Mucosa of gallbladder (tissue), 1 donor: Measurements from ENCODE around the gene CACNB1. TPM values are rescaled to one million over a fixed set of nuclear protein-coding genes. Genes with fewer than 3 reads are reported as not detected.

ENCODE experiments used
- DNase-seq: peaks from one replicate; pipeline ENCODE4 v3.0.0-alpha.2; 2020; ENCODE audit warnings: low spot score
- total RNA-seq: library from RNA; stranded (reverse); gene quantifications from one replicate; pipeline ENCODE4 v1.2.1, GENCODE V29; 2021
- donor health status: DM: no; HTN: no; CAD: no.

Gene CACNB1
- total RNA-seq, 1 donor from 2014 or later = 6.4 TPM

DNA sequence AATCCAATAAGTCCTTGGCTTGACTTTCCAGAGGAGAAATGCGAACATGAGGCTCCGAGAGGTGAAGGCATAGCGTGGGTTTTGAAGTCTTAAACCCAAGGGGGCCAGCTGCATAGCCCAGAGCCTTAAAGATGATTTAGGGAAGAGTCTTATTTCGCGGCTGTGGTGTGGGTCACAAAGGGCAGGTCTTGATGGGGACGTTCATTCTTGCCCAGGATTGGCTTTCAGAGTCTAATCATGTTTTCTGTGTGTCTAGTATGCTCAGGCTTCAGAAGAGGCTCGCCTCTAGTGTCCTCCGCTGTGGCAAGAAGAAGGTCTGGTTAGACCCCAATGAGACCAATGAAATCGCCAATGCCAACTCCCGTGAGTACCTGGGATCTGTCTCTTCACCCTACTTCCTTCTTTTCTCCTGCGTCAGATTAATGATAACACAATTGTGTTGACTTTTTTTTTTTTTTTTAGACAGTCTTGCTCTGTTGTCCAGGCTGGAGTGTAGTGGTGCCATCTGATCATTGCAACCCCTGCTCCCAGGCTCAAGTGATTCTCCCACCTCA lies 3.6 kb upstream of the CACNB1 start:
- no peak for DNase-seq

DNA sequence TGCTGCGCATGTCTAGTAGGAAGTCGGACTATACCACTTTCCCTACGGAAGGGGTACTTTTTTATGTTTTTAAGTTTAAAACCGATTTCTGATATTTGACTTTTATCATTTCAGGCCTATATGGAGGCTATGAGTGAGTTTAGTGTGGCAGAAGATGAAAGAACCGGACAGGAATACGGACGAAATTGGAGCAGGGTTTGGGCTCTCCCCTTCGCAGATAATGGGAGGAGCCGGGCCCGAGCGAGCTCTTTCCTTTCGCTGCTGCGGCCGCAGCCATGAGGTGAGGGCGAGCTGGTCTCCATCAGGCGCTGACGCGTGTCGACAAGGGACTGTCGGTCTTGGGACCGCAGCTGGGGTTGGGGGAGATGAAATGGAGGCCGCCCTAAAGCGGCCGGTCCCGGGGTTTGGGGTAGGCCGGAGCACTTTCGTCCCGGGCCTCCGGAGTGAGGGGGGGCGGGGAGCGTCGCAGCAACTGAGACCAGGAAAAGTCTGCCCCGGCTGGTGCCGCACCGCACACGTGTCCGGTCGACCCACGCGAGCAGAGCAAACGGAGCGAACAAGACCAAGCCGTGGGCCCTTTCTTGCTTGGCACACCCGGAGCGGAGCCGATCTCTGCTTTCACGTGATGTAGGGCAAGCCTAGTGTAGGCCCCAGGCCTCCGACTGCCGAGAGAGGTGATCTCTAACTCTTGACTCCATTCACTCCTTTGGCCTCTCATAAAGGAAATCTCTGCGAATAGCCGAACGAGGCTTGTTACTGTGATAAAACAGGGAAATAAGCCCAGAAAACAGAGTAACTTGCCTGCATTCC lies 2.8 kb upstream of the CACNB1 start, which contains the start of gene RPL19:
TSS of gene RPL19 (plus strand) at position 214 of the 810 bp plus-strand sequence. CDS start at position 276, 62 bp downstream.
- peak; percentile 72 for DNase-seq

GRCh38 chr17:39199820-39200069 lies 2.3 kb upstream of the CACNB1 start:
- peak; percentile 93 for DNase-seq

GRCh38 chr17:39198186-39198566 lies 707 bp upstream of the CACNB1 start:
- DNase-seq = no peak

DNA sequence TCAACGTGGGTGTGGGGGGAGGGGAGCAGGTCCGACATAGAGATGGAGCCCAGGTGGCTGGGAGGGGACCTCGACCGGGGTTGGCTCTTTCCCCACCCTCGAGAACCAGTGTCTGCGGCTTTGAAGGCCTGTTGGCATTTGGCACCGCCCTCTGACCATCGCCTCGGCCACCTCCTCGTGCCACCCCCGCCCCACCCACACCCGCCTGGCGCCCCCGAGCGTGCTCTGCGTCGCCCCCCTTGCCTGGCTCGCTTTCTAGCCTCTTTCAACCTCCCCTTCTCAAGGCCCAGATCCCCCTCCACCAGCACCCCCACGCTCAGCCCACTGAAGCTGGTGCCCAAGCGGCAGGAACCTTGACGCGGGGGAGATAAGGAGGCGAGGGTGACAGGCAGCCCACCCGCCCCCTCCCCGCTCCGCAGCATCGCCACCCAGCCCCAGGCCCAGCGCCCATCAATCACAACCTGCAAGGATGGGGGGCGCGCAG lies 619 bp downstream of the CACNB1 start:
- no peak for DNase-seq

DNA sequence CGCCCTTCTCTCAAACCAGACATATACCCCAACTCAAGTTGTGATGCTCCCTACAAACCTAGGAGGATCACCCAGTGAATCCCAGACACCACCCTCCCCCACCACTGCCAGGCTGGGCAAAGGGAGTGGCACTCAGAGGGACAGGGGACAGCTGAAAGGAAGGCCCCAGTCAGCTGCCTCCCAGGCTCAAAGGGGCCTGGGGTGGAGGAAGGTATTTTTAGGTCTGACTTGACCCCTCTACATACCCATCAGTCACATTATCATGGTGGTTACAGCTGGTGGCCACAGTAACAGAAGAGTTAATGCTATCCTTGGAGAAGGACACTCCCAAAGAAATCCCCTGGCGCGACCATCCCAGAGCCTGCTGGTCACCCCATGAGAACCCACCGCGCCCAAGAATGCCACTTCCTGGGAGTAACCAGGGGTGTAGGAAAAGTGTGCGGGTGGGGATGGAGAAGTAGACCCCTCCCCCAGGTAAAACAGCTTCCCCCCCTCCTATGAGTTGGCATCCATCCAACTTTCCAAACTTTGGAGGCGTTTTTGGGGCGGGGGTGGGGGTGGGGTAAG lies 1.1 kb downstream of the CACNB1 start:
- no peak for DNase-seq

DNA sequence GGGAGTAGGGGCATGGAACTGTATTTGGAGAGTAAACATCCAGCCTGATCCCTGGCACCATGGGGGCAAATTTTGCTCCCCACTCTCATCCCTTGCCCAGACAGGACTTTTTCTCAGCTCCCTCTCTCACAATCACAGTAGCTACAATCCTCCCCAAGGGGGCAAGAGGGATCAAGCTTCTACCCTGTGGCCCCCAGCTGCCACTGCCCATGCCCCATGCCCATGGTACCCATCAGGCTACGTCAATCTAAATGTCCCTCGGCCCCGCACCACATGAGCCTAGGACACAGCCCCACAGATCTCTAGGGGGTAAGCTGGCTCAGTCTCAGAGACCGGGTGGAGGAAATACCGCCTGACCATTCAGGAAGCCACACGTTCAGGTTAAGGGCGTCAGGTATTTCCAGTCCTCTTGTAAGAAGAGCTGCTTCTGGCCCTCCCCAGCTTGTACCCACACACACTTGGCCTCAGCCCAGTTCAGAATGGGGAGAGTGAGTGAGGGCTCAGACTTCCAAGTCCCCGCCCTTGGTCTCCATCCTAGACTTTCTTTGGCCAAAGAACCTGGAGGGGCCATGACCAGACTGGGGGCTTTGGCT lies 1.8 kb downstream of the CACNB1 start:
- DNase-seq = no peak

DNA sequence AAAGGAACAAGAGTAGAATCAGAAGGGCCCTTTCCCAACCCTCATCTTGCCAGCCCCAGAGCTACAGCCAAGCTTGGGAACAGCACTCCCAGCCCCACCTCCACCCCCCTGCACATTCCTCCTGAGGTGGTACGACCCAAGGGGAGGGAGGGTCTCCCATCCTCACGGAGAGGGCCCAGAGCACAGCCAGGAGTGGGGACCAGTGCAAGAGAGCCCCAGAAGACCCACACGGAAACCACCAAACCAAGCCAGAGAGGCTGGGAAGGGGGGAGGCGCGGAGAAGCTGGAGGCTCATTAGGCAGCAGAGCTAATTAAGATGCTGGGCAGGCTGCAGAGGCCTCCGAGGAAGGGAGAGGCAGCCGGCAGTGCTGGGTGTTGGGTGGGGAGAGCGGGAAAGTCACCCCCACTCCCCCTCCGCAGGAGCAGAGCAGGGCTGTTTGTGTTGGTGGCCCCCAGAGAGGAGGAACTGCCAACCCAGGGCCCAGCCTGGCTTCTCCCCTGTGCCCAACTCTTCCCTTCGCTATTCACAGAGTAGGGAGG lies 2.4 kb downstream of the CACNB1 start:
- DNase-seq = no peak

- DNase-seq = no peak
Observed at GRCh38 chr17:39194089-39194984, 3.1 kb downstream of the CACNB1 start.

GRCh38 chr17:39193346-39193745 lies 4.1 kb downstream of the CACNB1 start:
- DNase-seq = no peak

- DNase-seq = no peak
Observed at GRCh38 chr17:39192901-39193300, 4.6 kb downstream of the CACNB1 start.

GRCh38 chr17:39191750-39192510 lies 5.5 kb downstream of the CACNB1 start:
- DNase-seq = no peak

GRCh38 chr17:39187152-39187830 lies 10.2 kb downstream of the CACNB1 start:
- DNase-seq = no peak

- no peak for DNase-seq
Observed at GRCh38 chr17:39186481-39187002, 10.9 kb downstream of the CACNB1 start.

DNA sequence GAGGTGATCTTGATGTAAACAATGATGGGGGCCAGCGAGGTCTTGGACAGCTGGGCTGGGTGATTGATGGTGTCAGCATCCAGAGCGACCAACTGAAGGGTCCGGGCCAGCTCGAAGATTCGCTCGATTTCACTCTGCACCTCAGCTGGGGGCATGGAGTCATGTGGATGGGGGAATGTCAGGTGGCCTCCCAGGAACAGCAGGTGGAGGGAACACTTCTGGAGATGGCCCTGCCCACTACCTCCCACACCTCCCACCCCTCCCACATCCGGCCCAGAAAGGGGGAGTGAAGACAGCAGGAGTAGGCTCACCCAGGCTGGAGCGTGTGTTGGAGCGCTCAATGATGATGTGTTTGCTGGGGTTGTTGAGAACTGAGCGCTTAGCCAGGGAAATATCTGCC lies 13.7 kb downstream of the CACNB1 start:
- DNase-seq = no peak

GRCh38 chr17:39183045-39183444 lies 14.4 kb downstream of the CACNB1 start:
- no peak for DNase-seq

DNA sequence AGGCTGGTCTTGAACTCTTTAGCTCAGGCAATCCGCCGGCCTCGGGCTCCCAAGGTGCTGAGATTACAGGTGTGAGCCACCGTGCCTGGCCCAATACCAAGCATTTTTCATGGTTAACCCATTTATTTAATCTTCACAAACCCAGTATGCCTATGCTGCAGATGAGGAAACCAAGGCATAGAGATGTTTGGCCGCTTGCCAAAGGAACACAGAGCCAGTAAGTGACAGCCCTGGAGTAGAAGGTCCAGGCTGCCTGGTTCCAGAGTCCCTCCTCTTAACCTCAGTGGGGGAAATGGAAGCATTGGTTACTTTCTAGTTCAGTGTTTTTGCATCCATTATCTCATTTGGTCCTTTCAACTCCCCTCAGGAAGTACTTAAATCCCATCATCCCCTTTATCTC lies 16.2 kb downstream of the CACNB1 start:
- DNase-seq = no peak

DNA sequence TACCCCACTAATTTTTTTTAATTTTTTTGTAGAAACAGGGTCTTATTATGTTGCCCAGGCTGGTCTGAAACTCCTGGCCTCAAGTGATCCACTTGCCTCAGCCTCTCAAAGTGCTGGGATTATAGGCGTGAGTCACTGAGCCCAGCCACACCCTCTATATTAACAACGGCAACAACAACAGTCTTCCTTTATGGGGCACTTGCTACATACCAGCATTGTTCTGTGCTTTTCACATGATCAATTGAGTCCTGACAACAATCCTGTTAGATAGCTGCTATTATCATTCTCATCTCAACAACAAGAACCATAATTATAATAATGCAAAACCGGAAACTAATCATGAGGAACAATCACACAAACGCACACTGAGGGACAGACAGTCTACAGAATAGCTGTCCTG lies 18.9 kb downstream of the CACNB1 start:
- no peak for DNase-seq

- no peak for DNase-seq
Observed at GRCh38 chr17:39177256-39177655, 20.2 kb downstream of the CACNB1 start.

GRCh38 chr17:39175695-39176093 lies 21.8 kb downstream of the CACNB1 start:
- no peak for DNase-seq
